Panc1 (cell line): ENCODE measurements around the gene GRIK1.

ENCODE experiments used
- CTCF ChIP-seq: fragments of 450-650 bp; IDR thresholded peaks from 2 replicates; pipeline ENCODE4 v1.5.1; 2017; ENCODE audit warnings: mild to moderate bottlenecking
- POLR2AphosphoS5 ChIP-seq: IDR thresholded peaks from 2 replicates; pipeline ENCODE4 v1.6.1; 2012; ENCODE audit warnings: mild to moderate bottlenecking, low read depth, low read length, moderate library complexity
- REST ChIP-seq, 2 experiments: IDR thresholded peaks; 2 replicates each; pipeline ENCODE4 v1.6.1; 2011 to 2012; ENCODE audit warnings: low read depth in 2 of 2, control low read depth in 1 of 2, low read length in 1 of 2, mild to moderate bottlenecking in 1 of 2, moderate library complexity in 1 of 2; ENCODE audit not compliant: insufficient read depth in 1 of 2

- no peak for TF ChIP-seq CTCF
- TF ChIP-seq POLR2AphosphoS5, result no peak
- no peak for TF ChIP-seq REST (IDR thresholded peaks at IDR 0.05; ENCODE audit: insufficient read depth in 1 of 2, low read depth in 2 of 2, low read length in 1 of 2)
Observed at GRCh38 chr21:29664615-29665014, 275.2 kb downstream of the GRIK1 start.
